NCI-H446 treated with DMSO at 0.1 percent for 48 hours (cell line): ENCODE measurements around the gene FOSL2.

Source experiments
- DNase-seq: peaks from one replicate; lab custom pipeline; 2025; lab: John Stamatoyannopoulos, UW

FOSL2 gene

DNA sequence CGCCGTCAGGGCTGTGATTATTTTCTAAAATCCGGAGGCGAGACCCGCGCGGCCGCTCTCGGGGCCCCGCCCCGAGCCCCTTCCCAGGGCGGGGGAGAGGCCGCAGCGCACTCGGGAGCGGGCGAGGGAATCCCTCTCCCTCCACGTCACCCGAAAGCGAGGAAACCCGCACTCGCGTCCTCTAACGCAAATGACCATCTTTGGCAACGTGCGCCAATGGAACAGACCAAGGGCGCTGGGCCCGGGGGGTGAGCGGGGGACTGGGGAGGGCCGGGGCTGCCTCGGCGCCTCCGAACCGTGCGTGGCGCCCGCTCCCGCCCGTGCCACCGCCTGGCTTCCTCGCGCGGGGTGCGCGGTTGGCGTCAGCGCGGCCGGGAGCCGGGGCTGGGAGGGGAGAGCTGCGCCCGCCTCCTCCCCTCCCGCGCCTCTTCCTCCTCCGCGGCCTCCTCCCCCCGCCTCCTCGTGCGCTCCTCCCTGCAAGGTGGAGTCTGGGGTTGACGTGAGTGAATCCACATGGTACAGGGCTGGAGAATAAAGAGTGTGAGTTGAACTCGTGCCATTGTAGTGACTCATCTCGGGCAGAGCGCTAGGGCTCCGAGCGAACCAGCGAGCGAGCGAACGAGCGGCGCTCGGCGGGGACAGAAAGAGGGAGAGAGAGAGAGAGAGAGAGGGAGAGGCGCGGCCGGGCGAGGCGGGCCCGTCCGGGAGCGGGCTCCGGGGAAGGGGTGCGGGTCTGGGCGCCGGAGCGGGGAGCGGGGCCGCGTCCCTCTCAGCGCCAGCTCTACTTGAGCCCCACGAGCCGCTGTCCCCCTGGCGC, at the start of gene FOSL2:
TSS of gene FOSL2 (plus strand) at position 562 of the 817 bp plus-strand sequence. CDS start 863 bp downstream, outside the sequence.
- DNase-seq: peak; percentile 98

GRCh38 chr2:28343184-28343942, 49.3 kb upstream of the FOSL2 start:
- DNase-seq: no peak

- DNase-seq: no peak
Measured at GRCh38 chr2:28343971-28344715, 48.5 kb upstream of the FOSL2 start.

- no peak for DNase-seq
Measured at GRCh38 chr2:28344756-28345373, 47.8 kb upstream of the FOSL2 start.

GRCh38 chr2:28345619-28346018, 47.0 kb upstream of the FOSL2 start:
- no peak for DNase-seq

DNA sequence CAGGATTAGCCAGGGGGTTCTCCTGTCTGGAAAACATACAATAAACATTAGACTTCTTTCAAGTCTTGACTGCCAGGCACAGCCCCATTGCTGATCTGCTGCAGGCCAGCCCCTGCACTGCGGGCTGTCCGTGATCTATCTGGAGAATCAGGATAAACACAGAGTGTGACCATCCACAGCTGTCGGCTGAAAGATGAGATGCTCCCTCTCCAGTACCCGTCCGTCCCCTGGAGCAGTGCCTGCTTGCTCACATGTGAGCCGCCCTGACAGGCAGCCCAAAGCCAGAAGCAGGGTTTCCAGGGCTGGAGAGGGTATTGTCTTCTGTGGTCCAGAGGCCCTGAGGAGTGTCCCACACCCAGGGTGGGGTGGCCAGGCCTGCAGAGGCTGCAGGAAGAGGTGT, 46.1 kb upstream of the FOSL2 start:
- no peak for DNase-seq

DNA sequence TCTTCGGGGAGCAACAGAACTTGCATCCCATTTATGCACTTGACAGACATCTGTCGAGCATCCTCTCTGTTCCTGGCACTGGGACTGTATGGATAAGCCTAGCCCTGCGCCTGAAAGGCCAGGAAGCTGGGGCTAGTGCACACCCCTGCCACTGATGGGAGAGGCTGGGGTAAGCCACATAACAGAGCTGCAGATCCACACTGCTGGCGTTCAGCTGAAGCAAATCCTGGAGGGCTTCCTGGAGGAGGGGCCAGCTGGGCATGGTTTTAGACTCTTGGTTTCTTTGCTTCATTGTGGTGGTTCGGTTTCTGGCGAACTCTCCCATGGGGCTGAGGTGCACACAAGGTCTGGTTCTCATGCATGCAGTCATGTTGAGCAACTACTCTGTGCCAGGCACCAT, 45.5 kb upstream of the FOSL2 start:
- no peak for DNase-seq

DNA sequence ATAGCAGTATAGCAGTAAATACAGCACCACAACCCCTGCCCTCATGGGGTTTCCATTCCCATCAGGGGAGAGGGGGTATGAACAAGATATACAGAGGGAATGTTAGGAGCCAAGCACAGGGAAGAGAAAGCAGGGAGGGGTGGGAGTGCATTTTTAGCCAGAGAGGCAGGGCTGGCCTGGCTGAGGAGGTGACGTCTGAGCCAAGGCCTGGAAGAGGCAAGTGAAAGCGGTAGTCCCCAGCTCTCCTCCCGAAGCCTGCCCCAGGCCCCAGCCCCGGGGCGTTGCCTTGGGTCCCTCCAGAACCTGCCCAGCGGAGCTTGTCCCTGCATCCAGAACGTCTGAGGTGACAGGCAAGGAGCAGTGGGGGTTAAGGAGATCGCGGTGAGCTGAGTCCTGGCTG, 45.1 kb upstream of the FOSL2 start:
- no peak for DNase-seq

GRCh38 chr2:28348149-28348567, 44.5 kb upstream of the FOSL2 start:
- no peak for DNase-seq

- DNase-seq: no peak
Measured at GRCh38 chr2:28348921-28349320, 43.7 kb upstream of the FOSL2 start.

GRCh38 chr2:28349546-28350165, 43.0 kb upstream of the FOSL2 start:
- DNase-seq: no peak

- DNase-seq: no peak
Measured at GRCh38 chr2:28350196-28350595, 42.5 kb upstream of the FOSL2 start.

GRCh38 chr2:28350791-28351285, 41.8 kb upstream of the FOSL2 start:
- DNase-seq: no peak

- DNase-seq: no peak
Measured at GRCh38 chr2:28351621-28352020, 41.0 kb upstream of the FOSL2 start.

DNA sequence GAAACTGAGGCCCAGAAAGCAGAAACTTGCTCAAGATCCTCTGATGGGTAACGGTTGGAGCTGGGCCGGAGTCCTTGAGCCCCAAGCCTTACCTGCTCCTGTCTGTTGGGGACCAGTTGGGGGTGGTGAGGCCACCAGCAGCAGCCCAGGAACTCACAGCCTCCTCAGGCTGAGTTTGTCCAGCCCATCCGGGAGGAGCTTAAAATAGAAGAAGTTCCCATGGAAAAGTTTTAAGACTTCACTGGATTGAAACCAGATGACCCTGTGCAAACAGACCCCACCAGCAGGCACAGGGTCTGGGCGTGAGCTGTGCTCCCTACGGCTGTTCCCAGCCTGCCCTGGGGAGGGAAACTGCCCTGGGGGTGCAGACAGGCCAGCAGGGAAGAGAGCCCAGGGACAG, 40.6 kb upstream of the FOSL2 start:
- DNase-seq: no peak

DNA sequence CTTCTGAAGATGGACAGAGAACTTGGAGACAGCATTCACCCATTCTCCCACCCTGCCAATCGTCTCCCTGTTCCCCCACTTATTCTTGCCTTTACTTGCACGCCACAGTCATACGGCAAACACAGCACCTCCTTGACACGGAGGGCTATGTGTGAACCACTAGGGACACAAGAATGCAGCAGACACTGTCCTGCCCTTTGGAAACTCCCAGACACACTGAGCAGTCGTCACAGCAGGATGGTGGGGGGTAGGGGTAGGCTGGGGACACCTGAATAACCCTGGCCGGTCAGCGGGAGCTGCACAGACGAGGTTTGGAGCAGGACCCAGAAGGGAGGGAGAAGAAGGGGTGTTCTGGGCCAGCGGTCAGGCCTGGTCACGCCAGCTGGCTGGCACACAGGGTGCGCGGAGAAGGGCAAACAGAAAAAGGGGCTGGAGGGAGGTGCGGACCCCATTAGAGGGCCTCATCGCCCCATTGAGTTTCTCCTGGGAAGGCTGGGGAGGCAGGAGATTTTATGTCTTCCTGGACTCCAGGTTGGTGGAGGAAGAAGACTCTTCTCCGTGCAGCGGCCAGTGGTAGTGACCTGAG, 40.0 kb upstream of the FOSL2 start:
- no peak for DNase-seq

GRCh38 chr2:28354920-28355520, 37.6 kb upstream of the FOSL2 start:
- DNase-seq: no peak

GRCh38 chr2:28355521-28356094, 37.0 kb upstream of the FOSL2 start:
- no peak for DNase-seq

GRCh38 chr2:28356095-28356911, 36.4 kb upstream of the FOSL2 start:
- DNase-seq: peak; percentile 60
